Sigmoid colon (tissue), 7 donors: Measurements from ENCODE around the gene VWA5A. TPM values are rescaled to one million over a fixed set of nuclear protein-coding genes. Genes with fewer than 3 reads are reported as not detected.

Experiments used
- DNase-seq: peaks from one replicate; pipeline ENCODE4 v3.0.0-alpha.2; 2019
- H3K27ac ChIP-seq, 4 donors: fragments of 200-600 bp; sonication (generic); one replicate each; pipeline ENCODE4 v1.5.1; 2016 to 2019; ENCODE audit warnings: mild to moderate bottlenecking in 1 of 4
- H3K27me3 ChIP-seq, 3 donors: fragments of 200-600 bp; sonication (generic); one replicate each; pipeline ENCODE4 v1.5.1; 2019; ENCODE audit warnings: mild to moderate bottlenecking in 1 of 3
- H3K36me3 ChIP-seq, 4 donors: fragments of 200-600 bp; sonication (generic); one replicate each; pipeline ENCODE4 v1.5.1; 2016 to 2019
- H3K4me1 ChIP-seq, 4 donors: fragments of 200-600 bp; sonication (generic); one replicate each; pipeline ENCODE4 v1.5.1; 2017 to 2019
- H3K4me3 ChIP-seq, 4 donors: fragments of 200-600 bp; sonication (generic); one replicate each; pipeline ENCODE4 v1.5.1; 2017 to 2019; ENCODE audit warnings: mild to moderate bottlenecking in 2 of 4, moderate library complexity in 1 of 4
- H3K9me3 ChIP-seq, 4 donors: fragments of 200-600 bp in 3 of 4; sonication (generic) in 3 of 4; one replicate each; pipeline versions ENCODE4 v1.5.1 to v1.6.1; 2013 to 2019
- CTCF ChIP-seq, 4 experiments: fragments of 450-650 bp in 3 of 4; fragments of 200-600 bp in 1 of 4; IDR thresholded peaks; one replicate each; pipeline ENCODE4 v1.5.1; 2016 to 2019; ENCODE audit warnings: antibody characterized with exemption in 4 of 4, mild to moderate bottlenecking in 3 of 4, moderate library complexity in 2 of 4
- EP300 ChIP-seq, 4 donors: sonication (generic); formaldehyde crosslinking; IDR thresholded peaks; one replicate each; pipeline ENCODE4 v1.6.1; 2017; ENCODE audit warnings: antibody characterized with exemption in 4 of 4
- POLR2A ChIP-seq, 2 donors: fragments of 450-650 bp; IDR thresholded peaks; one replicate each; pipeline ENCODE4 v1.6.1; 2016; ENCODE audit warnings: antibody characterized with exemption in 2 of 2, mild to moderate bottlenecking in 2 of 2, moderate library complexity in 2 of 2
- POLR2AphosphoS5 ChIP-seq, 4 donors: sonication (generic); formaldehyde crosslinking; IDR thresholded peaks; one replicate each; pipeline ENCODE4 v1.6.1; 2017; ENCODE audit warnings: antibody characterized with exemption in 4 of 4
- WGBS, 2 donors: extraction: QIAGEN DNeasy Blood & Tissue Kit; methylation state at CpG; one replicate each; pipeline ENCODE4 v1.1.7; 2013; 5-methylcytosine and 5-hydroxymethylcytosine counted together
- intact Hi-C: fragments of 100-400 bp; cut with DNase I; formaldehyde crosslinking; loops from one replicate; pipeline ENCODE4 v1.15.1; 2023
- polyA plus RNA-seq, 3 donors: library from polyadenylated mRNA; stranded (reverse); fragments of 200-250 nt; gene quantifications; one replicate each; pipeline ENCODE4 v1.2.3, GENCODE V29; 2013
- total RNA-seq, 4 donors: library from RNA; depleted of rRNA; stranded (reverse); fragments of >200 nt; gene quantifications; one replicate each; pipeline ENCODE4 v1.1.0, GENCODE V29; 2016
- donor health status: healthy with polysubstance abuse.
- donor health status: Bipolar disorder and iron deficiency.
- donor health status: healthy.

The VWA5A gene
- total and polyA plus RNA-seq, 7 donors, result 14.2 to 43.8 (median 16.6) TPM

DNA sequence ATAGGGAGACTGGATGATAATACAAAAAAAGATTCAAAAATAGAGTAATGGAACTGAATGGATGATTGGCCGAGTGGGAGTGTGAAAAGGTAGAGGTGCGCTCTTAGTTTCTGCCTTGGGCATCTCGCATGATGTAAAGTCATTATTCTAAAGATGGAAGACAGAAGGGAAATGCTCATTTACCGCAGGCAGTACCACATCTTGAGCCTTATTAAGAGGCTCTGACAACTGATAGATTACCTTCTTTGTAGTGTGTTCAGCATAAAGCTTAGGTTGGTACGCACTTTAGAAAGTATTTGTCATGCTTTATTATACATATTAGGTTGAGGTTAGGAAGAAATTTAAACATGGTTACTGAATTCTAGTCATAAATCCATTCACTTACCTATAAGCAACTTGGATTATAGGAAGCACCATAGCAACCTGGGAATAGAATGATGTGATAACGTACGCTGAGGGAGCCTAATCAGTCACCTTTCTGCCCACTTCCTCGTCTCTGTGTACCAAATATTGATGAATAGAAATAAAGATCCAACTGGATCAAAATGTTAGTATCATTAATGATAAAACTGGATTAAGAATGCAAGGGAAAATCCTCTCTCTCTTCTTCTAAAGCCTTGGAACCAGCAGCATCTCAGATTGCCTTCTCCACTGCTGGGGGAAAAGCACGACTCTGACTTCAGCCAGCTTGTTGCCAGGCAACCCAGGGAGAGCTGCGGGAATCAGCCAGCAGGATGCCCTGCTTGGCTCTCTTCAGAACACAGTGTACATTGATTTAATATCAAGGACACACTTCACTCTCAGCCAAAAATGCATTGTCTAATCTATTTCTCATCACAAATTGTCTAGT, 29.0 kb upstream of the VWA5A start:
- no peaks in the 10 kb centered on the region for H3K27me3 ChIP-seq
- H3K9me3 ChIP-seq, result no peaks in the 10 kb centered on the region
- TF ChIP-seq POLR2A (IDR thresholded peaks at IDR 0.05) (no peak), CTCF (IDR thresholded peaks at IDR 0.05) (no peak), POLR2AphosphoS5 (IDR thresholded peaks at IDR 0.05) (no peak)
- no peak overlapping the region for H3K4me3 ChIP-seq
- no peak for DNase-seq
- no peak overlapping the region for H3K27ac ChIP-seq
- WGBS, 2 donors, result 59 to 68% methylated on average over 10 of the region's 10 CpGs
- intact Hi-C loops, result no loop called here
- no peaks in the 10 kb centered on the region for H3K36me3 ChIP-seq
- no peaks in the 10 kb centered on the region for H3K4me1 ChIP-seq

- no peak overlapping the region for H3K27ac ChIP-seq
- no peaks in the 10 kb centered on the region for H3K36me3 ChIP-seq
- intact Hi-C loops, result no loop called here
- DNase-seq, result no peak
- H3K4me1 ChIP-seq, result no peaks in the 10 kb centered on the region
- no peak overlapping the region for H3K4me3 ChIP-seq
- H3K9me3 ChIP-seq, result no peaks in the 10 kb centered on the region
- TF ChIP-seq POLR2A (IDR thresholded peaks at IDR 0.05) (no peak), EP300 (IDR thresholded peaks at IDR 0.05) (no peak), POLR2AphosphoS5 (IDR thresholded peaks at IDR 0.05) (no peak), CTCF (IDR thresholded peaks at IDR 0.05) (no peak)
- H3K27me3 ChIP-seq, result no peaks in the 10 kb centered on the region
Measured at GRCh38 chr11:124090996-124091395, 24.3 kb upstream of the VWA5A start.

DNA sequence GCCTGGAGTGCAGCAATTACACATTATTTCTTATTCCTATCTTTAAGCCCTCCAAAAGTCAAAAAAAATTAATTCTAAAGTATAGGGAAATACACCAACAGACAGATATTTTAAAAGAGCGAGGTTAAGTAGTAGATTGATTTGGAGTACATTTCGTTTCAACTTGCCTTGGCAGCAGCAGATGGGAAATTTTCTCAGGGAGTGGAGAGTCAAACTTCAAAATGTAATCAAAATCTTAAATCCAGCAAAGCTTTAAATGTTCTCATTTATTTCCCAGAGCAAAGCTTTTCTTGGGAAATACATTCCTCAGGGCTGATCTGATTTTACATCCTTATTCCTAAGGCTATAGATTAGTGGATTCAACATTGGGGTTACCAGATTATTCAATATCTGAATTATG, 21.9 kb upstream of the VWA5A start:
- 89 to 90% methylated on average over 2 of the region's 2 CpGs for WGBS, 2 donors

GRCh38 chr11:124094731-124095130, 20.5 kb upstream of the VWA5A start:
- no peak overlapping the region for H3K4me3 ChIP-seq
- no peak overlapping the region for H3K27ac ChIP-seq
- DNase-seq, result no peak
- no peaks in the 10 kb centered on the region for H3K9me3 ChIP-seq
- H3K27me3 ChIP-seq, result no peaks in the 10 kb centered on the region
- TF ChIP-seq POLR2A (IDR thresholded peaks at IDR 0.05) (no peak), EP300 (IDR thresholded peaks at IDR 0.05) (no peak), POLR2AphosphoS5 (IDR thresholded peaks at IDR 0.05) (no peak), CTCF (IDR thresholded peaks at IDR 0.05) (no peak)
- no peaks in the 10 kb centered on the region for H3K4me1 ChIP-seq
- intact Hi-C loops, result no loop called here
- WGBS, 2 donors, result 74 to 76% methylated on average over 5 of the region's 5 CpGs
- H3K36me3 ChIP-seq, result no peaks in the 10 kb centered on the region

More for the DNA sequence above, 21.9 kb upstream of the VWA5A start:
- Histone ChIP-seq H3K27me3 (no peaks in the 10 kb centered on the region), H3K4me3 (no peak overlapping the region), H3K36me3 (no peaks in the 10 kb centered on the region), H3K9me3 (no peaks in the 10 kb centered on the region), H3K27ac (no peak overlapping the region), H3K4me1 (no peaks in the 10 kb centered on the region)
- intact Hi-C loops, result no loop called here
- no peak for DNase-seq
- TF ChIP-seq EP300 (IDR thresholded peaks at IDR 0.05) (no peak), CTCF (IDR thresholded peaks at IDR 0.05) (no peak), POLR2AphosphoS5 (IDR thresholded peaks at IDR 0.05) (no peak), POLR2A (IDR thresholded peaks at IDR 0.05) (no peak)

DNA sequence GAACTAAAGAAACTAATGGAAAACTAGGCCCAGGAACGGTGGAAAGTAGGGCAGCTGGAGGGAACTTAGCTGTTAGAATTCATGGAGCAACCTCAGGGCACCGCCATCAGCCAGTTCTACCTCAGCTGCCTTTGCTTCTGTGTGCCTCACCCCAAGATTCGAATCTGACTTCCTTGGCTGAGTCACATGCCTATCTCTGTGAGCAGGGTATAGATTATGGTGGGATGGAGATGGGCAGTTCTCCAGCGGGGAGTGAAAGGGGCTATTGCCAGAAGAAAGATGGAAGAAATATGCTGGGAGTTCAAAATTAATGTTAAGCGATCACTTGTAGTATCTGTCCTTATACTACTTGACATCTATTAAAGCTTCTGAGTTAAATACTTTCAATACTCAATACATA, 18.9 kb upstream of the VWA5A start:
- WGBS, 2 donors, result 86 to 87% methylated on average over 5 of the region's 5 CpGs

More for the DNA sequence above, 18.9 kb upstream of the VWA5A start:
- no peak for DNase-seq
- Histone ChIP-seq H3K4me3 (no peak overlapping the region), H3K9me3 (no peaks in the 10 kb centered on the region), H3K4me1 (no peaks in the 10 kb centered on the region), H3K27ac (no peak overlapping the region), H3K27me3 (no peaks in the 10 kb centered on the region), H3K36me3 (no peaks in the 10 kb centered on the region)
- TF ChIP-seq EP300 (IDR thresholded peaks at IDR 0.05), result no peak
- intact Hi-C loops, result no loop called here
